H9 (cell line): ENCODE measurements around the gene LIM2. TPM values are rescaled to one million over a fixed set of nuclear protein-coding genes. Genes with fewer than 3 reads are reported as not detected.

ENCODE experiments used
- DNase-seq: peaks from one replicate; pipeline ENCODE4 v3.0.0-alpha.2; 2017
- H2AFZ ChIP-seq: one replicate; pipeline ENCODE4 v1.6.1; 2013; ENCODE audit warnings: mild to moderate bottlenecking, low read length, control low read depth, moderate library complexity
- H2AK5ac ChIP-seq: 2 replicates; pipeline ENCODE4 v1.6.1; 2013; ENCODE audit warnings: low read length, control low read depth, mixed read lengths; ENCODE audit not compliant: insufficient read length
- H2BK120ac ChIP-seq: one replicate; pipeline ENCODE4 v1.6.1; 2013; ENCODE audit warnings: low read depth, mild to moderate bottlenecking, low read length, control low read depth, inconsistent platforms; ENCODE audit not compliant: poor library complexity, severe bottlenecking
- H2BK12ac ChIP-seq: 2 replicates; pipeline ENCODE4 v1.6.1; 2013; ENCODE audit warnings: low read length, control low read depth, mixed read lengths, low read depth; ENCODE audit not compliant: insufficient read length
- H2BK15ac ChIP-seq: 2 replicates; pipeline ENCODE4 v1.6.1; 2013; ENCODE audit warnings: low read depth, low read length, control low read depth
- H2BK20ac ChIP-seq: one replicate; pipeline ENCODE4 v1.6.1; 2013; ENCODE audit warnings: low read depth, mild to moderate bottlenecking, low read length, control low read depth, inconsistent platforms; ENCODE audit not compliant: poor library complexity, severe bottlenecking
- H2BK5ac ChIP-seq: 2 replicates; pipeline ENCODE4 v1.6.1; 2013; ENCODE audit warnings: low read length, control low read depth, mixed read lengths; ENCODE audit not compliant: insufficient read length
- H3K14ac ChIP-seq: 2 replicates; pipeline ENCODE4 v1.6.1; 2013; ENCODE audit warnings: low read length, control low read depth; ENCODE audit not compliant: insufficient read depth
- H3K18ac ChIP-seq: 2 replicates; pipeline ENCODE4 v1.6.1; 2013; ENCODE audit warnings: low read depth, mild to moderate bottlenecking, mixed read lengths, low read length, control low read depth; ENCODE audit not compliant: insufficient read length
- H3K23ac ChIP-seq: 2 replicates; pipeline ENCODE4 v1.6.1; 2013; ENCODE audit warnings: low read length, control low read depth, mixed read lengths, low read depth; ENCODE audit not compliant: insufficient read length
- H3K23me2 ChIP-seq: 2 replicates; pipeline ENCODE4 v1.6.1; 2013; ENCODE audit warnings: low read depth, mild to moderate bottlenecking, mixed read lengths, low read length, control low read depth; ENCODE audit not compliant: insufficient read length, poor library complexity, severe bottlenecking
- H3K27ac ChIP-seq: 2 replicates; pipeline ENCODE4 v1.5.1; 2013; ENCODE audit warnings: low read length, control low read depth, mixed read lengths, low read depth; ENCODE audit not compliant: insufficient read length
- H3K27me3 ChIP-seq: 2 replicates; pipeline ENCODE4 v1.6.1; 2013; ENCODE audit warnings: low read length, control low read depth, inconsistent platforms; ENCODE audit not compliant: insufficient read depth
- H3K4ac ChIP-seq: 2 replicates; pipeline ENCODE4 v1.6.1; 2013; ENCODE audit warnings: low read depth, mild to moderate bottlenecking, control low read depth, inconsistent platforms, low read length, moderate library complexity
- H3K4me1 ChIP-seq: 2 replicates; pipeline ENCODE4 v1.6.1; 2013; ENCODE audit warnings: low read length, control low read depth, inconsistent platforms; ENCODE audit not compliant: insufficient read depth
- H3K4me2 ChIP-seq: 2 replicates; pipeline ENCODE4 v1.6.1; 2013; ENCODE audit warnings: low read length, control low read depth, mixed read lengths; ENCODE audit not compliant: insufficient read length, insufficient read depth
- H3K56ac ChIP-seq: 2 replicates; pipeline ENCODE4 v1.6.1; 2013; ENCODE audit warnings: low read depth, mild to moderate bottlenecking, mixed read lengths, low read length, control low read depth; ENCODE audit not compliant: insufficient read length
- H3K79me1 ChIP-seq: 2 replicates; pipeline ENCODE4 v1.6.1; 2013; ENCODE audit warnings: low read depth, mild to moderate bottlenecking, moderate library complexity, low read length, control low read depth, inconsistent platforms; ENCODE audit not compliant: insufficient read depth, poor library complexity, severe bottlenecking
- H3K79me2 ChIP-seq: 2 replicates; pipeline ENCODE4 v1.6.1; 2013; ENCODE audit warnings: low read length, control low read depth, inconsistent platforms; ENCODE audit not compliant: insufficient read depth
- H3K9ac ChIP-seq: 2 replicates; pipeline ENCODE4 v1.6.1; 2013; ENCODE audit warnings: low read length, control low read depth, mixed read lengths; ENCODE audit not compliant: insufficient read length; ENCODE audit errors: extremely low read depth
- H3K9me3 ChIP-seq: one replicate; pipeline ENCODE4 v1.6.1; 2013; ENCODE audit warnings: low read depth, low read length, inconsistent platforms; ENCODE audit not compliant: control insufficient read depth
- H3T11ph ChIP-seq: one replicate; pipeline ENCODE4 v1.6.1; 2013; ENCODE audit warnings: mild to moderate bottlenecking, low read length, control low read depth, inconsistent platforms
- H4K20me1 ChIP-seq: one replicate; pipeline ENCODE4 v1.6.1; 2013; ENCODE audit not compliant: control insufficient read depth, insufficient read length, insufficient read depth
- H4K5ac ChIP-seq: 2 replicates; pipeline ENCODE4 v1.6.1; 2013; ENCODE audit warnings: low read depth, mild to moderate bottlenecking, mixed read lengths, low read length, control low read depth; ENCODE audit not compliant: insufficient read length
- H4K8ac ChIP-seq: replicated peaks from 2 replicates; pipeline ENCODE4 v1.6.1; 2013; ENCODE audit warnings: low read length, control low read depth, mixed read lengths, low read depth; ENCODE audit not compliant: insufficient read length
- H4K91ac ChIP-seq: 2 replicates; pipeline ENCODE4 v1.6.1; 2013; ENCODE audit warnings: low read depth, mild to moderate bottlenecking, moderate library complexity, mixed read lengths, low read length, control low read depth; ENCODE audit not compliant: insufficient read length
- H3K27ac Mint-ChIP-seq, 3 experiments: 2 replicates in 2 of 3; 3 replicates in 1 of 3; pipeline ENCODE4 v1.8.0; 2020 to 2021; ENCODE audit warnings: mixed read lengths in 3 of 3, mild to moderate bottlenecking in 1 of 3, moderate library complexity in 1 of 3
- H3K27me3 Mint-ChIP-seq: 2 replicates; pipeline ENCODE4 v1.8.0; 2021; ENCODE audit warnings: low read depth, mild to moderate bottlenecking, moderate library complexity, mixed read lengths
- H3K36me3 Mint-ChIP-seq, 3 experiments: 2 replicates in 2 of 3; 3 replicates in 1 of 3; pipeline ENCODE4 v1.8.0; 2020 to 2021; ENCODE audit warnings: low read depth in 3 of 3, mixed read lengths in 3 of 3; ENCODE audit not compliant: insufficient read depth in 1 of 3
- H3K4me1 Mint-ChIP-seq, 2 experiments: 2 replicates each; pipeline ENCODE4 v1.8.0; 2020; ENCODE audit warnings: mixed read lengths in 2 of 2
- H3K4me3 Mint-ChIP-seq, 2 experiments: 2 replicates in 1 of 2; 3 replicates in 1 of 2; pipeline ENCODE4 v1.8.0; 2020 to 2021; ENCODE audit warnings: mild to moderate bottlenecking in 2 of 2, mixed read lengths in 2 of 2, moderate library complexity in 1 of 2
- H3K9me3 Mint-ChIP-seq, 2 experiments: 2 replicates in 1 of 2; 3 replicates in 1 of 2; pipeline ENCODE4 v1.8.0; 2020; ENCODE audit warnings: mild to moderate bottlenecking in 2 of 2, mixed read lengths in 2 of 2, moderate library complexity in 1 of 2
- WGBS: extraction: QIAGEN DNeasy Blood & Tissue Kit; methylation state at CpG from one replicate; pipeline ENCODE4 v1.1.7; 2013; ENCODE audit warnings: missing lambda C conversion rate, low lambda C conversion rate, mixed read lengths; ENCODE audit not compliant: insufficient read length; ENCODE audit errors: extremely low coverage; 5-methylcytosine and 5-hydroxymethylcytosine counted together
- total RNA-seq: library from RNA; stranded (reverse); gene quantifications from 2 replicates; pipeline ENCODE4 v1.2.1, GENCODE V29; 2021
- TF ChIP-seq, protein P1 (sequence below): fragments of 200-600 bp; sonication (generic); conservative IDR thresholded peaks from 3 replicates; pipeline ENCODE4 v1.8.0; 2021; ENCODE audit warnings: antibody characterized with exemption, mild to moderate bottlenecking

The LIM2 gene
- total RNA-seq, 1 experiment from 2014 or later, result not detected

- Histone ChIP-seq H4K91ac (no peak overlapping the region), H3T11ph (no peak overlapping the region), H3K56ac (no peak overlapping the region), H3K79me2 (no peaks in the 10 kb centered on the region), H3K4me2 (no peak overlapping the region), H3K4ac (no peak overlapping the region), H3K79me1 (no peaks in the 10 kb centered on the region), H2BK120ac (no peak overlapping the region), H3K14ac (no peak overlapping the region), H3K27me3 (no peaks in the 10 kb centered on the region), H3K23ac (no peak overlapping the region), H3K27ac (no peak overlapping the region), H2BK5ac (no peak overlapping the region), H2AFZ (no peak overlapping the region), H2AK5ac (no peak overlapping the region), H2BK20ac (no peak overlapping the region), H4K20me1 (no peaks in the 10 kb centered on the region), H4K5ac (no peak overlapping the region), H3K9ac (no peak overlapping the region), H3K23me2 (no peaks in the 10 kb centered on the region), H4K8ac (no peak overlapping the region), H3K18ac (no peak overlapping the region), H3K9me3 (no peaks in the 10 kb centered on the region), H2BK12ac (no peak overlapping the region), H3K4me1 (no peaks in the 10 kb centered on the region), H2BK15ac (no peak overlapping the region)
- TF ChIP-seq, protein P1, sequence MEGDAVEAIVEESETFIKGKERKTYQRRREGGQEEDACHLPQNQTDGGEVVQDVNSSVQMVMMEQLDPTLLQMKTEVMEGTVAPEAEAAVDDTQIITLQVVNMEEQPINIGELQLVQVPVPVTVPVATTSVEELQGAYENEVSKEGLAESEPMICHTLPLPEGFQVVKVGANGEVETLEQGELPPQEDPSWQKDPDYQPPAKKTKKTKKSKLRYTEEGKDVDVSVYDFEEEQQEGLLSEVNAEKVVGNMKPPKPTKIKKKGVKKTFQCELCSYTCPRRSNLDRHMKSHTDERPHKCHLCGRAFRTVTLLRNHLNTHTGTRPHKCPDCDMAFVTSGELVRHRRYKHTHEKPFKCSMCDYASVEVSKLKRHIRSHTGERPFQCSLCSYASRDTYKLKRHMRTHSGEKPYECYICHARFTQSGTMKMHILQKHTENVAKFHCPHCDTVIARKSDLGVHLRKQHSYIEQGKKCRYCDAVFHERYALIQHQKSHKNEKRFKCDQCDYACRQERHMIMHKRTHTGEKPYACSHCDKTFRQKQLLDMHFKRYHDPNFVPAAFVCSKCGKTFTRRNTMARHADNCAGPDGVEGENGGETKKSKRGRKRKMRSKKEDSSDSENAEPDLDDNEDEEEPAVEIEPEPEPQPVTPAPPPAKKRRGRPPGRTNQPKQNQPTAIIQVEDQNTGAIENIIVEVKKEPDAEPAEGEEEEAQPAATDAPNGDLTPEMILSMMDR, result no peak
- Mint-ChIP-seq H3K27ac (no peak overlapping the region), H3K4me3 (no peak overlapping the region; a peak in 1 of 5 replicates), H3K9me3 (peaks cover 6 to 7% of the 10 kb centered on the region in 2 experiments; a peak in 4 of 5 replicates), H3K4me1 (peaks cover 7 to 27% of the 10 kb centered on the region in 2 experiments), H3K36me3 (peaks cover 0 to under 1% (median 0%) of the 10 kb centered on the region in 3 experiments; a peak in 1 of 7 replicates), H3K27me3 (peaks cover 3% of the 10 kb centered on the region)
- DNase-seq, result no peak
- WGBS, result no CpG with 5 or more reads among the region's 14 CpGs
These were observed 773 bp downstream of the LIM2 start for GRCh38 chr19:51386882-51387520.
